ENCODE measurements around the gene SNX33.

DNA sequence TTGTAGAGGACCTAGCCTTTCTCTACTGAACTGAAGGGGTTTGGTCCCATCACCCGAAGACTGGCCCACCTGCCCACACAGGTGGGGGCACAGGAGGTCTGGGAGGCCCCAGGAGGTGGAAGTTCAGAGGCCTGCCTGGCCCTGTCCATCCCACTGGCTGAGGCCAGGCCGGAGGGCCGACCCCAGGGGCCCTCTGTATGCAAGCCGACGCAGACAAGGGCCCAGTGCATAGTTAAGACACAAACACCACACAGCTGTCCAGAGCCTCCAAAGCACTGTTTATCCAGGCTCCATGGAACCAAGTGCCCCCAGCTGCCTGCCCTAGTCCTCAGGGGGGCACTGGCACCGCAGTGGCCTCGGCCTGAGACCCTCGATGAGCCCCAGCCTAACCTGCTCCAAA is 26.7 kb downstream of the SNX33 start:
- TF ChIP-seq ZNF274 (IDR thresholded peaks at IDR 0.05; ENCODE audit: low read depth, low read length) (no peak), YY1 (IDR thresholded peaks at IDR 0.05; ENCODE audit: insufficient read depth, insufficient read length) (no peak)

Data from NT2/D1 (cell line).